HG03457 (cell line): ENCODE data around the gene MRC2.
"Not testable (repeated sequence)": the region's sequence is repeated elsewhere in the genome, so short reads cannot be mapped to it uniquely, and the experiment has no call there.

Experiments
- ATAC-seq: cut with Tn5 transposase; IDR thresholded peaks from one replicate; pipeline ENCODE4 v1.9.1; 2021; ENCODE audit warnings: moderate number of reproducible peaks; ENCODE audit not compliant: unreplicated experiment

The MRC2 gene, protein sequence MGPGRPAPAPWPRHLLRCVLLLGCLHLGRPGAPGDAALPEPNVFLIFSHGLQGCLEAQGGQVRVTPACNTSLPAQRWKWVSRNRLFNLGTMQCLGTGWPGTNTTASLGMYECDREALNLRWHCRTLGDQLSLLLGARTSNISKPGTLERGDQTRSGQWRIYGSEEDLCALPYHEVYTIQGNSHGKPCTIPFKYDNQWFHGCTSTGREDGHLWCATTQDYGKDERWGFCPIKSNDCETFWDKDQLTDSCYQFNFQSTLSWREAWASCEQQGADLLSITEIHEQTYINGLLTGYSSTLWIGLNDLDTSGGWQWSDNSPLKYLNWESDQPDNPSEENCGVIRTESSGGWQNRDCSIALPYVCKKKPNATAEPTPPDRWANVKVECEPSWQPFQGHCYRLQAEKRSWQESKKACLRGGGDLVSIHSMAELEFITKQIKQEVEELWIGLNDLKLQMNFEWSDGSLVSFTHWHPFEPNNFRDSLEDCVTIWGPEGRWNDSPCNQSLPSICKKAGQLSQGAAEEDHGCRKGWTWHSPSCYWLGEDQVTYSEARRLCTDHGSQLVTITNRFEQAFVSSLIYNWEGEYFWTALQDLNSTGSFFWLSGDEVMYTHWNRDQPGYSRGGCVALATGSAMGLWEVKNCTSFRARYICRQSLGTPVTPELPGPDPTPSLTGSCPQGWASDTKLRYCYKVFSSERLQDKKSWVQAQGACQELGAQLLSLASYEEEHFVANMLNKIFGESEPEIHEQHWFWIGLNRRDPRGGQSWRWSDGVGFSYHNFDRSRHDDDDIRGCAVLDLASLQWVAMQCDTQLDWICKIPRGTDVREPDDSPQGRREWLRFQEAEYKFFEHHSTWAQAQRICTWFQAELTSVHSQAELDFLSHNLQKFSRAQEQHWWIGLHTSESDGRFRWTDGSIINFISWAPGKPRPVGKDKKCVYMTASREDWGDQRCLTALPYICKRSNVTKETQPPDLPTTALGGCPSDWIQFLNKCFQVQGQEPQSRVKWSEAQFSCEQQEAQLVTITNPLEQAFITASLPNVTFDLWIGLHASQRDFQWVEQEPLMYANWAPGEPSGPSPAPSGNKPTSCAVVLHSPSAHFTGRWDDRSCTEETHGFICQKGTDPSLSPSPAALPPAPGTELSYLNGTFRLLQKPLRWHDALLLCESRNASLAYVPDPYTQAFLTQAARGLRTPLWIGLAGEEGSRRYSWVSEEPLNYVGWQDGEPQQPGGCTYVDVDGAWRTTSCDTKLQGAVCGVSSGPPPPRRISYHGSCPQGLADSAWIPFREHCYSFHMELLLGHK (N-terminal part only)

DNA sequence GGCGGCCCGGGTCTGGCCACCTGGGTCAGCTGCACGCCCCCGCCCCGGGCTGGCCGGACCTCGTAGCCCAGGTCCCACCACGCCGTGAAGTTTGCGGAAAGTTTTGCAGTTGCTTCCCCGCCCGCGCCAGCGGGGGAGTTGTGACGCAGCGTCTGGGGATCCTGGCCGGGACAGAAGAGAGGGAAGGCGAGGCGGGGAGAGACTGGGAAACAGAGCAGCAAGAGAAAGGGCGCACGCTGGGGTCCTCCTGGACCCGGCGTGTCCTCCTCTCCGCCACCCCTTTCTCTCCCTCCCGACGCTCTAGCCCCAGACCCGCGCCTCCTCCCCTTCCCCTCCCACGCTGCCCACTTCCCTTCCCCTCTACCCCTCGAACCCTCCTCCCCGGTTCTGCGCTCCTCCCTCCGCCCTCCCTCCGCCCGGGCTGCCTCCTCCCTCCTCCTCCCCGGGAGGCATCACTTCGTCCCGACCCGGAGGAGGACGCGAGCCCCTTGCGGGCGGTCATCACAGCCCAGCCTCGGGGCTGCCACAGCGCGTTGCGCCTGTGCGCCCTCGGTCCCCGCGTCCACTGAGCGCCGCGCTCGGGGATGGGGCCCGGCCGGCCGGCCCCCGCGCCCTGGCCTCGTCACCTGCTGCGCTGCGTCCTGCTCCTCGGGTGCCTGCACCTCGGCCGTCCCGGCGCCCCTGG lies at the start of gene MRC2:
TSS of gene MRC2 (plus strand) at position 452 of the 685 bp plus-strand sequence. CDS start at position 585, 133 bp downstream.
- ATAC-seq, result no peak

DNA sequence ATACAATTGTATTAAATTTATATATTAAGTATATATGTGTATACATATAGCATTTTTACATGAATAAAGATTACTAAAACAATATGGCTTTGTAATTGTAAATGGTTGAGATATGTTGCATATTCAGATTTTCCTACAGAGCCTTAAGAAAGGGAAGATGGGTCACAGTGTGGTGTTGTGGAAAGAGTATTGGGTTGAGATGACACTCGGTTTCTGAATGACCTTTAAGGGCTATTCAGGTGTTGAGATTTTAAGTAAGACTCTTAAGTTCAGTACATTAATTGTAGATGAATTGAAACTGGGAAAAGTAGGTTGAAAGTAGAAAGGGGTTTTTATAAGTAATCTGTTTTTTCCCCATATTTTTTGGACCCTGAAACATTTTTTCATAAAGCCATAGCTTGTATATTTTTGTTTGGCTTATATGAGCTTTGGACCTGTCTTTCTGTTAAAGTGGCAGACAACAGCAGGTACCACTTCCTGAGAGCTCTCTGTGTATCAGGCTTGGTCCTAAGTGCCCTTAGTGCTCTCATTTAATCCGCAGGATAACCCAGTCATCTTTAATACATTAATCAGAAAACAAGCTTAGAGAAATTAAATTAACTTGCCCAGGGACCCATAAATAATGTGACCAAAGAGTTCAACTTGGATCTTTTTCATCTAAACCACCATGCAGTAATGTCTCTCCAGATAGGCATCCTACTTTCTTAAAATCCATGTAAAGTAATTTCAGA lies 48.5 kb upstream of the MRC2 start:
- no peak for ATAC-seq

DNA sequence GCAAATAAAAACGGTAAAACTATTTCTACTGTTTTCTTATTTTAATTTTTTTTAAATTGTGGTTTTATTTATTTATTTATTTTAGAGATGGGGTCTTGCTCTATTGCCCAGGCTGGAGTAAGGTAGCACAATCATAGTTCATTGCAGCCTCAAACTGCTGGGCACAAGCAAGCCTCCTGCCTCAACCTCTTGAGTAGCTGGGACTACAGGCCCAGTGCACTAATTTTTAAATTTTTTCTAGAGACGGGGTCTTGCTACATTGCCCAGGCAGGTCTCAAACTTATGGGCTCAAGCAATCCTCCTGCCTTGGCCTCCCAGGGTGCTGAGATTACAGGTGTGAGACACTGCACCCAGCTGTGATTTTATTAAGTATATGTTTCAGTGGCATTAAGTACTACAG lies 46.5 kb upstream of the MRC2 start:
- ATAC-seq, result no peak

GRCh38 chr17:62581764-62582163 lies 45.7 kb upstream of the MRC2 start:
- ATAC-seq, result no peak

DNA sequence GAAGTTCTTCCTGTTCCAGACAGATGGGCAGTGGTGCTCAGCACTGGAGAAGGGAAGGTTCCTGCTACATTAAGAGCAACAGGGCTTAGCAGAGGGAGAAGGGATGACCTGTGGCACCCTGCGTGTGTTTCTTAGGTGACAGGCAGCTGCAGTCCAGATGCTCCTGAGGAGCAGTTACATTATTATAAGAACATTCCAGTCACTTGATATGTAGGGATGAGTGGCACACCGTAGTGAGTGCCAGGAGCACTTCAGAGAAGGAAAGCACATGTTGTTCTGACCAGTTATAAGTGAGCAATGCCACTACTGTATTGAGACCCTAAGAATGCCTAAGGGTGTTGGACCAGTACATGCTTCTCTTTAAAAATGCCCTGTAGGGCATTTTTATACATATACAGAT lies 39.9 kb upstream of the MRC2 start:
- no peak for ATAC-seq

DNA sequence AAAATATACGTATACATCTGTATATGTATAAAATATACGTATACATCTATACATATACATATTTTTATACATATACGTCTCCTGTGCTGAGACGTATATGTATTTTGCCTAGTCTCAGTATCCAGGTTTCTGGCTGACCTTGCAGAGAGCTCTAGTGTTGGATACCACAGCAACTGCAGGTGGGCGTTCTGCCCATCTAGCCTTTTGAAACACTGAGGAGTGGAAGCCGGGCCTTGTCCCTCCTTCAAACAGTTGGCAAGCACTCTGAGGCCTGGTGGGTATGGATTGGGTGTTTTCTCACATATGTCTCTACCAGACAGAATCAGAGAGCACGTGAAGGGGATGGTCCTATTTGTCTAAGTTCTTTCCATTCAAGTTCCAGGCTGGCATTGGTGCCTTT lies 39.4 kb upstream of the MRC2 start:
- ATAC-seq, result no peak

DNA sequence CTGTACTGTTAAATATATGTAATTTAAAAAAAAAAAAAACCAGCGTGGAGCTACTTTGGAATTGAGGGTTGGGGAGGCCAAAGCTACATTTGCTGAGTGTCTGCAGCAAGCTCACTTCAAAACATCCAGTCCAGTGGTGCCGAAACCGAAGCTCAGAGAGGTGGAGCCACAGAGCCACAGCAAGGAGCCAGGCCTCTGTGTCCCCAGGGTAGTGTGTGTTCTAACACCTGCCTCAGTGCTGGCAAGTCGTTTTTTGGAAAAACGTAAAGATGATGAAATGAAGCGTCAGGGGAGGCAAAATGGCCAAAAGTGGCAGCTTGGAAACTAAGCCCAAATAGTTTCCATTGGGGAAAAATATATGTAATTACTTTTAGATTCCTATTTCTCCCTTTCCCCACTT lies 36.1 kb upstream of the MRC2 start:
- ATAC-seq, result no peak

- not testable (repeated sequence) for ATAC-seq
These were observed 35.6 kb upstream of the MRC2 start for GRCh38 chr17:62591822-62592221.

GRCh38 chr17:62592341-62593099 lies 35.0 kb upstream of the MRC2 start:
- no peak for ATAC-seq

- no peak for ATAC-seq
These were observed 32.0 kb upstream of the MRC2 start for GRCh38 chr17:62595484-62595883.

DNA sequence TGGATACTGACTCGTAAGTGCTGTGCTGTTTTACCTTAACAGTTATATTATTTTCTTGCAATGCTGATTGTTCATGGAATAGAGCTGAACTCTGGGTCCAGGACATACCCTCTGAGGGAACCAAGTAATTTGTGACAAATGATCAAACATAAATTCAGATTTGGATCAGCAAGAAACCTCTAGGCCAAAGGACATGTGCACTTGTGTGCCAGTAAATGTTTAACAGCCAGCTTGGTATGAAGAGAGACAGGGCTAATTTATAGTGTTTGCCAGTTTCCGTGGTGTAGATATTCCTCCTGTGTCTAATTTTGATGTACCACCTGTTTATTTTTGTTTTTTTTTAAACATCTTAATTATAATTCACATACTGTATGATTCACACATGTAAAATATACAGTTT lies 30.8 kb upstream of the MRC2 start:
- no peak for ATAC-seq

- ATAC-seq, result no peak
These were observed 30.3 kb upstream of the MRC2 start for GRCh38 chr17:62597150-62597549.

DNA sequence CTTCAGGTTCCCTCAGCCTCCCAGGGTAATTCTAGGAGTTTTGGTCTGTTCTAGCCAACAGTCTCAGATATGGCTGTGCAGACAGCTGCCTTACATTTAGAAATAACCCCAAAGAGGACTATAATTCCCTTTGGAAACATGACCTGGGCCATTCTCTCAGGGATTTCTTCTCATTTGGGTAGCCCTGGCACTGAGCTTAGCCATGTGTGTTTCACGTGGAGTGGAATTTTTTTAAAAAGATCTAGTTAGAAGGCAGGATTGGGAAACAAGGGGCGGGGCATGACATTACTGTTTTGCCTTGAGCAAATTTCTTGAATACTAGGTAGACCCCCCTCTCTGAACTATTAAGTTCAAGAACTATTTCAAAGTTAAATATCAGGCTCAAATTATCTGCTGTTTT lies 29.6 kb upstream of the MRC2 start:
- no peak for ATAC-seq

DNA sequence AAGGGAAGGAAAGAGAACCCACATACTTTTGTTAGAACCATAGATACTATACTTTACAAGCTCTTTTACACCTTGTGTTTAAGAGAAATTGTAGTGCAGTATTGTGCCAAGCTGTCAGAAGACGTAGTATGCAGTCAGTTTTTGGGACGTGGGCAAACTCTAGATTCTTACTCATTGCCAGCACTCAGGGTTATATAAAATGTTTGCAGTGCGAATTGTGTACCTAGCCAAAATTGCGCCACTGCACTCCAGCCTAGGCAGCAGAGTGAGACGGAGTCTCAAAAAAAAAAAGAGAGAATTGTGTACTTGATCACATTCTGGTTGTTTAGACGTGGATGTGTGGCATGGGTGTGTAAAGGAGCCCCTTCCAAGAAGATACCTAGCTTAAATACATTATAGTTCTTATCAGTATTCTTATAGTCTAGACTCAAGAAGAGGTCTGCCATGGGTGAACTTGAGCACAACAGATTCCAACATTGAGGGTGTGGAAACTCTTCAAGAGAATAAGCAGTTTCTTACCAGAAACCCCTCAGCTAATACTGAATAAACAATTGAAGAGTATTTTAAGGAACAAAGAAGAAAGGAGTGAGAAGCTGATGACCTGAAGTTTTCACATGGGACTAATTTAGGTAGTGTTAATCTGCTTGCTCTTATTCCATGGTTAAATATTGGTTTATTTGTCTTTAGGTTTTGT lies 27.4 kb upstream of the MRC2 start:
- ATAC-seq, result no peak

DNA sequence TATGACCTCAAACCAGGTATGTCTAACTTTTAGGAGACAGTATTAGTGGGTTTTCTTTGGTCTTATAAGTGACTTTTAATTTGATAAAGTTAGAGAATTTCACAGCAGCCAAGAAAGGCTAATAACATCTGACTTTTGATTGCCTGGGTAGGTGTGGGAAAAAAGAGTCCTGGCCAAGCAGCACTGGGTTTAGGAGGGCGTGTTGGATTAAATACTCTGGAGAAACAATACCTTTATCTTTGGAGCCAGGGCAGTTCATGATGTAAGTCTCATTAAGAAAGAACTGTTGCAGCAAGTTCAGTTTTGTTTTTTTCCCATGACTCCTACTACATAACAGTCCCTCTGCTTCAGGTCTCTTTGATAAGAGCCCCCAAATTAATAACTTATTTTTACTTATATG lies 26.7 kb upstream of the MRC2 start:
- no peak for ATAC-seq

DNA sequence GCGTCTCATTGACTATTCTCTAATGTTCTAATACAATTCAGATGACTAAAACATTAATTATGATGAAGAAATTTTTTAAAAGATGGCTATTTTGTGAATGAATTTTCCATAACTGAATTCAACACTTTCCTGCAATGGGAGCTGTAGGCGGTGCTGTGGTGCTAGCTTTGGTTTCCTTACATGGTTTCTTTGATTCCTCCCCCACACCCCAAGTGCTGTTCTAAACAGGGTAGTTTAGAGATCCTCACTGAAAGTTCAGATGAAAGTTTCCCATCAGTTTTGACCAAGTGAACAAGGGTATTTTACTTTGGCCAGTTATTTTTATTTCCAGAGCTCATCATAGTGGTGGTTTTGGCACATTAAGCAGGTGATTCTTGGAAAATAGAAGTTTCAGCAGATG lies 26.0 kb upstream of the MRC2 start:
- ATAC-seq, result no peak

DNA sequence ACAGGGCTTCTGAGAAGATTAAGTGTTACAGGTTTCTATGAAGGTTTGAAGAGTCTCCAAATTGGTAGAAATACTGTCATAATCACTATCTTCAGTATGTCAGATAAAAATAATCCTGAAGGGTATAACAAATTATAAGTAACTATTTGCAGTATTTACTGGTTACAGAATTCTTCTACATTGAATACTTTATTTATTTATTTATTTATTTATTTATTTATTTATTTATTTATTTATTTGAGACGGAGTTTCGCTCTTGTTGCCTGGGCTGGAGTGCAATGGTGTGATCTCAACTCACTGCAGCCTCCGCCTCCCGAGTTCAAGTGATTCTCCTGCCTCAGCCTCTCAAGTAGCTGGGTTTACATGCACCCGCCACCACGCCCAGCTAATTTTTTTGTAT lies 23.7 kb upstream of the MRC2 start:
- ATAC-seq, result not testable (repeated sequence)

DNA sequence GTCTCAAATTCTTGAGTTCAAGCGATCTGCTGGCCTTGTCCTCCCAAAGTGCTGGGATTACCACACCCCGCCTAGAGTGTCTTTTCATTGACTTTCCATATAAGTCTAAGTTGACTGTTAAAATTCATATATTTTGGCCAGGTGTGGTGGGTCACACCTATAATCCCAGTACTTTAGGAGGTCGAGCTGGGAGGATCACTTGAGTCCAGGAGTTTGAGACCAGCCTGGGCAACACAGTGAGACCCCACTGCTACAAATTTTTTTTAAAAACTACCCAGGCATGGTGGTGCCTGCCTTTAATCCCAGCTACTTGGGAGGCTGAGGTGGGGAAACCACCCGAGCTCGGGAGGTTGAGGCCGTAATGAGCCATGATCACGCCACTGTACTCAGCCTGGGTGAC lies 21.9 kb upstream of the MRC2 start:
- no peak for ATAC-seq

- peak; percentile 81 for ATAC-seq
These were observed 16.2 kb upstream of the MRC2 start for GRCh38 chr17:62611292-62611691.
